Stimulated activated CD4-positive, alpha-beta T cell treated with anti-CD3 and anti-CD28 coated beads, TNF-alpha, amount 100 ng/mL, for 1 hour (primary cell): ENCODE results near the gene PDYN.

Experiments
- DNase-seq, 3 donors: peaks; one replicate each; pipeline ENCODE4 v3.0.0-alpha.2; 2020; ENCODE audit warnings: low read depth in 3 of 3, low spot score in 1 of 3

The PDYN gene

GRCh38 chr20:1952737-1953530, 40.9 kb downstream of the PDYN start:
- DNase-seq = no peak

- DNase-seq = no peak
These were observed 42.3 kb downstream of the PDYN start for GRCh38 chr20:1951436-1952115.

- DNase-seq = no peak
These were observed 43.0 kb downstream of the PDYN start for GRCh38 chr20:1950836-1951235.

DNA sequence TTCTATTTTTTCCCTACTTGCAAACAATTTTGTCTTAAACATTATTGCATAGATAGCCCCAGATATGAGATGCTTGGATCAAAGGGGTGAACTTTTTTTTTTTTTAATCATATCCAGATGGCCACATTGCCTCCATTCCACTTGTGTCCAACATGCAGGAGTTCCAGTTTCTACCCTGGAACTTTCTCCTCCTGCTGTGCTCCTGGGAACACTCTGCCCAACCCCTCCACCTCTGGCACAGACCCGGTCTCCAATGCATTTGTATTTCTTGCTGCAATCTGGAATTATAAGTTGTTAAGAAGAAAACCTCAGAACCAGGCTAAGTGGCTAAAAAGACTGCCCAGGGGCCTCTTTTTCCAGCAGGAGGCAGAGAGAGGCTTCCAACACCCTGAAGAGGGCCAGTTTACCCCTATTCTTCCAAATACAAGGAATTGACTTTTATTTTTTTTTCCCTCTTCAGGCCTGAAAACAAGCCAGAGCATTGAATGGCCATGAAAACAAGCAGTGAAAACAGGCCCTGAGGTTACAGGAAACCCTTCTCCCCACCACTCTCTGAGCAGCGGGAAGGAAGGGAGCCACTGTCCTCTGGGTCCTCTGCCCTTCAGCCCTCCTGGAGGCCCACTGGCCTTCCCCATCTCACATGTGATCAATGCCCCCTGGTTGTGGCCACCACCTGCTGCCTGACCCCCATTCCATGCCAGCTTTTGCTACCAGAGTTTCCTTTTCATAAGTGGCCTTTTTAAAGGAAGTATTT, 44.3 kb downstream of the PDYN start:
- DNase-seq = no peak

GRCh38 chr20:1947535-1947846, 46.4 kb downstream of the PDYN start:
- DNase-seq = no peak

DNA sequence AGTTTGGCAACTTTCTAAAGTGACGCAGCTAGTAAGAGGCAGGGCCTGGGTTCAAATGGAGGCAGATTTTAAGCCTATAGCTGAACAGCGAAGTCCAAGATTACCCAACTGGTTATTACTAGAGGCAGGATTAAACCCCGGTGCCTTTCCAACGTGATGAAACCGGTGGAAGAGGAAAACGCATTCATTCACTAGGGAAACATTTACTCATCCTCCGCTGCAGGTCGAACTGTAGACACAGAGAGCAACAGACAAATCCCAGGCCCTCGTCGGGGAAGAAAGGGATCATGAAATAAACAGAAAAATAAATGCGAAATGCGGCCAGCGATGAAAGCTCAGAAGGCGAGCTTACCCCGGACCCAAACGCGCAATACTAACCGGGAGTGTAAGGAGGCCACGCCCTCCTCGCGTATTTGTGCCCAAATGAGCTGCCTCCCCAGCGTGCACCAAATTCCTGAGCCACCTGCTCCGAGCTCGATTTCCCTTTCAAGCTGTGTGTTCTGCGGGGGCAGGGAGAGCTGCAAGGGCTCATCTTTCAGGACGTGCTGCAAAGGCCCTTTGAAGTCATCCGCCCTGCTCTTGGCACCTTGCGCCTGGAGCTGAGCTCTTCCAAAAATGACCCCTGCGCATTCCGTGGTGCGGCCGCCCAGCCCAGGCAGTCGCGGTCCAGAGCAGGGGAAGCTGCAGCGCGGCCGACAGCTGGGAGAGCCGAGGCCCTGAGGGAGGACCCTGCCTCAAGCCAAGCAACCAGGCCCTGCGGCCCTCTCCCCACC, 46.9 kb downstream of the PDYN start:
- no peak for DNase-seq

DNA sequence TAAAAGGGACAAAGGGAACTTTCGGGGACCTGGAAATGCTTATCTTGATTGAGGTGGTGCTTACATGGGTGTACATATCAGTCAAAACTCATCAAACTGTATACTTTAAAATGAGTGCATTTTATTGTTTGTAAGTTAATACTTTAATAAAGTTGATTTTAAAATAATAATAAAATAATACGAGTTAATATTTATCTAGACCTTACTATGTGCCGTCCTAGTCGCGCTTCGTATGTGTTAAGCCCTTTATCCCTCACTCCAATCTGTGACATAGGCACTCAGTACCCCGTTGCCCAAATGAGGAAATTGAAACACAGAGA, 47.5 kb downstream of the PDYN start:
- DNase-seq = no peak

DNA sequence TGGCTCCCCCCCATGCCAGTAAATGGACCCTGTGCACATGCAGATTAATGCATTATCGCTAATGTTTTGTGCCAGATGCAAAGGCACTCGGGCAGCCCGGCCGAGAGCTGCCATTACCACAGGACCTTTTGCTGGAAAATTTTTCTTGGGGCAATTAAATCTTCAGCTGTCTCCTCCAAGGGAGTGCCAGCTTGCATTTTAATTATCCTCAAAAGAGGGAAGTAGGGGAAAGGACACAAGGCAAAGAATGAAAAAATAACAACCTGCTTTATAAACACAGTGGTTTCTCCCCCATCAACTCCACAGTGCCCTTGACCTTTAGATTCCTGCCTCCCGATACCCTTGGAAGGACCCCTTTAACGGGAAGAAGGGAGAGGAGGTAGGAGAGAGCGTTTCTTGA, 48.2 kb downstream of the PDYN start:
- no peak for DNase-seq

DNA sequence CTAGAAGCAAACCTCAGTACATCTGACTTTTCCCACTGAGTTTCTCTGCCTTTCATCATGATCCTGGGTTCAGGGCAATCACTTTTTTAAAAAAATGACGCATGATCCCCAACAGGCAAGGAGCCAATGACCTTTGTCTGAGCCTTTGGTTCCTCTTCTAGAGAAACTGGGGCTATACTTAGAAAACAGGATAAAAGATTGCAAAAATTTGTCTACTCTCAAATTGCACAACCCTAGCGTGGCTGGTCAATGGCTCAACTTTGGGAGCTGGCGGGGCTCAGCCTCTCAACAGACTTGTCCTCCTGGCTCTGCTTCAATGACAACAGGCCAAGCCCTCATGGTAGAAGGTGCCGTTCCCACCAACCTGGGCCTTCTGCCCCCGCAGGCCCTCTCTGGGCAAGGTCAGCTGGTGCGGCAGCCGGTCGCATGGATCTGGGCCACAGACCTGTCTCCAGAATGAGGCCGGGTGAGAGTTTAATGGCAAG, 48.7 kb downstream of the PDYN start:
- no peak for DNase-seq

- DNase-seq = no peak
These were observed 49.3 kb downstream of the PDYN start for GRCh38 chr20:1944345-1945091.

GRCh38 chr20:1943275-1944002, 50.4 kb downstream of the PDYN start:
- DNase-seq = no peak

GRCh38 chr20:1942486-1943274, 51.2 kb downstream of the PDYN start:
- DNase-seq = no peak

GRCh38 chr20:1942061-1942460, 51.8 kb downstream of the PDYN start:
- DNase-seq = no peak

- no peak for DNase-seq
These were observed 52.6 kb downstream of the PDYN start for GRCh38 chr20:1941226-1941625.

DNA sequence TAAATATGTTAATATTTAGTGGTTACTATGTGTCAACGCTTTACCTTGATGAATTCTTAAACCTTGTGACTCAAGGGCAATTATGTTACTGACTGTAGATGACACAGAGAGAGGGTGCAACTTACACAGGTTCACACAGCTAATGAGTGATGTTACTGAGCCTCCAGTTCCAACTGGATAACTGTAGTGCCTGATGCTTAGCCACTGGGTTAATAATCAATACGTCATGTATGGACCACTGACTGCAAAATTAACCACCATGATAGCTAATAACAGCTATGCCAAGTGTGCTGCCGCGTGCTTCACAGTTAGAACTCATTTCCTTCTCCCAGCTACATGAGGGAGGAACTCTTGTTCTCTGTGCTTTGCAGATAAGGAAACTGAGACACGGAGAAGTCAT, 53.3 kb downstream of the PDYN start:
- no peak for DNase-seq

GRCh38 chr20:1939270-1939595, 54.6 kb downstream of the PDYN start:
- DNase-seq = no peak

- no peak for DNase-seq
These were observed 55.2 kb downstream of the PDYN start for GRCh38 chr20:1938464-1939269.

DNA sequence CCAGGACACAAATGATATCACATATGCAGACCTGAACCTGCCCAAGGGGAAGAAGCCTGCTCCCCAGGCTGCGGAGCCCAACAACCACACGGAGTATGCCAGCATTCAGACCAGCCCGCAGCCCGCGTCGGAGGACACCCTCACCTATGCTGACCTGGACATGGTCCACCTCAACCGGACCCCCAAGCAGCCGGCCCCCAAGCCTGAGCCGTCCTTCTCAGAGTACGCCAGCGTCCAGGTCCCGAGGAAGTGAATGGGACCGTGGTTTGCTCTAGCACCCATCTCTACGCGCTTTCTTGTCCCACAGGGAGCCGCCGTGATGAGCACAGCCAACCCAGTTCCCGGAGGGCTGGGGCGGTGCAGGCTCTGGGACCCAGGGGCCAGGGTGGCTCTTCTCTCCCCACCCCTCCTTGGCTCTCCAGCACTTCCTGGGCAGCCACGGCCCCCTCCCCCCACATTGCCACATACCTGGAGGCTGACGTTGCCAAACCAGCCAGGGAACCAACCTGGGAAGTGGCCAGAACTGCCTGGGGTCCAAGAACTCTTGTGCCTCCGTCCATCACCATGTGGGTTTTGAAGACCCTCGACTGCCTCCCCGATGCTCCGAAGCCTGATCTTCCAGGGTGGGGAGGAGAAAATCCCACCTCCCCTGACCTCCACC, 56.4 kb downstream of the PDYN start:
- DNase-seq = no peak
